ENCODE data around the gene LHX4.

Gene LHX4

DNA sequence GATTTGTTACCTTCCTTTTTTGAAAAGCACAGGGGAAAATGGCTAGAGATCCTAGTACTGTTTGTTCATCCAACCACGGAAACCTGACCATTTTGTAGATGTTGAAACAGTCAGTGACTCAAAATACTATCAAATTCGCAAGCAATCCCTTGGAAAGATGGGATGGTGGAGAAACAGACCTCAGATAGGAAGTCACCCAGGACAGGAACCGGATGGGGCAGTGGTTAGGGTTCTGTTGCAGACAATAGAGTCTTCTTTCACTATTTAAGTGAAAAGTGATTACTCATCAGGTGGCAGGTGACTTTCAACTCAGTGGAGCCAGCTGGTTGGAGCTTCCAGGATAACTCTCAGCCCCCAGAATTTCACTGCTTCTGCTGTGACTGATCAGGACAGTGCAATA, 17.0 kb downstream of the LHX4 start:
- Histone ChIP-seq H3K36me3 (ENCODE audit: control insufficient read depth in 1 of 2, insufficient read depth in 2 of 2, low read depth in 1 of 2, low read length in 2 of 2) (no peaks in the 10 kb centered on the region), H3K79me1 (replicated peaks; ENCODE audit: low read length, poor library complexity, severe bottlenecking) (no peaks in the 10 kb centered on the region), H2BK12ac (ENCODE audit: low read length in 2 of 2) (no peak overlapping the region), H4K8ac (ENCODE audit: low read length) (no peak overlapping the region), H3K23ac (ENCODE audit: low read length in 2 of 2) (no peak overlapping the region), H3K4ac (ENCODE audit: low read depth in 1 of 2, low read length in 2 of 2) (no peak overlapping the region), H3K27me3 (ENCODE audit: control insufficient read depth in 1 of 2, insufficient read depth in 1 of 2, low read length in 2 of 2) (peaks cover 12 to 85% of the 10 kb centered on the region in 2 experiments), H3K4me1 (ENCODE audit: control insufficient read depth, insufficient read depth, low read depth, low read length) (peaks cover 14% of the 10 kb centered on the region), H3K18ac (ENCODE audit: low read depth in 1 of 2, low read length in 2 of 2) (no peak overlapping the region), H3K9ac (ENCODE audit: low read length) (no peak overlapping the region), H3K14ac (ENCODE audit: low read length in 2 of 2) (no peak overlapping the region), H4K91ac (ENCODE audit: low read length) (no peak overlapping the region), H2AFZ (ENCODE audit: low read depth, low read length) (no peak overlapping the region), H3K4me3 (ENCODE audit: insufficient read depth in 1 of 2, low read depth in 1 of 2, low read length in 2 of 2) (no peak overlapping the region), H2BK120ac (ENCODE audit: low read depth, low read length) (no peak overlapping the region), H2BK5ac (ENCODE audit: low read depth, low read length, poor library complexity, severe bottlenecking) (no peak overlapping the region), H3K4me2 (ENCODE audit: low read length, poor library complexity, severe bottlenecking) (no peak overlapping the region), H2BK15ac (ENCODE audit: low read depth, poor library complexity, severe bottlenecking) (no peak overlapping the region), H3K27ac (ENCODE audit: low read length, poor library complexity, severe bottlenecking) (no peak overlapping the region), H2AK5ac (ENCODE audit: low read length, severe bottlenecking) (no peak overlapping the region), H3K9me3 (ENCODE audit: control insufficient read depth, low read length) (no peaks in the 10 kb centered on the region)
- no peak for DNase-seq
- WGBS = 92% methylated on average over 3 of the region's 3 CpGs

DNA sequence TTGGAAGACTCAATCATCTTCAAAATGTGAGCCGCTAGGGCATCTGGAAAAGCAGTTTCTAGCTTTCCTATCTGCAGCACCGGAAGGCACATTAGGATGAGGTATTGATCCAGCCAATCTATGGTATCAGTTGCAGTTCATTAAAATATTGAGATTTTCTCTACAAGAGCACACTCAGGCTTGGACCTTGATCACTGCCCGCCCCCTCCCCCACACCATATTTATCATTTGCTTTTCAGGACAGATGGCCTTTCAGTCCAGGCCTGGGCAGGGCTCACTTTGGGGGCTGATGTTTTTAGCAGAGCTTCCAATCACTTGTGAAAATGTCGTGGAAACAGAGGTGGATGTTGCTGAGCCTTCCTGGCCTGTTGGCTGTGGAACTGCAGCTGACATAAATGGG, 17.5 kb downstream of the LHX4 start:
- H3K14ac ChIP-seq (ENCODE audit: low read length in 2 of 2) = no peak overlapping the region
- no peak overlapping the region for H4K8ac ChIP-seq (ENCODE audit: low read length)
- H3K4me1 ChIP-seq (ENCODE audit: control insufficient read depth, insufficient read depth, low read depth, low read length) = peaks cover 14% of the 10 kb centered on the region
- no peak overlapping the region for H3K4me2 ChIP-seq (ENCODE audit: low read length, poor library complexity, severe bottlenecking)
- H3K27ac ChIP-seq (ENCODE audit: low read length, poor library complexity, severe bottlenecking) = no peak overlapping the region
- H3K18ac ChIP-seq (ENCODE audit: low read depth in 1 of 2, low read length in 2 of 2) = no peak overlapping the region
- no peaks in the 10 kb centered on the region for H3K9me3 ChIP-seq (ENCODE audit: control insufficient read depth, low read length)
- H3K4me3 ChIP-seq (ENCODE audit: insufficient read depth in 1 of 2, low read depth in 1 of 2, low read length in 2 of 2) = no peak overlapping the region
- H2BK15ac ChIP-seq (ENCODE audit: low read depth, poor library complexity, severe bottlenecking) = no peak overlapping the region
- no peak overlapping the region for H2BK5ac ChIP-seq (ENCODE audit: low read depth, low read length, poor library complexity, severe bottlenecking)
- H3K23ac ChIP-seq (ENCODE audit: low read length in 2 of 2) = no peak overlapping the region
- H2AK5ac ChIP-seq (ENCODE audit: low read length, severe bottlenecking) = no peak overlapping the region
- H3K27me3 ChIP-seq (ENCODE audit: control insufficient read depth in 1 of 2, insufficient read depth in 1 of 2, low read length in 2 of 2) = peaks cover 7 to 85% of the 10 kb centered on the region in 2 experiments
- H3K36me3 ChIP-seq (ENCODE audit: control insufficient read depth in 1 of 2, insufficient read depth in 2 of 2, low read depth in 1 of 2, low read length in 2 of 2) = no peaks in the 10 kb centered on the region
- no peaks in the 10 kb centered on the region for H3K79me1 ChIP-seq (replicated peaks; ENCODE audit: low read length, poor library complexity, severe bottlenecking)
- H3K4ac ChIP-seq (ENCODE audit: low read depth in 1 of 2, low read length in 2 of 2) = no peak overlapping the region
- H2BK120ac ChIP-seq (ENCODE audit: low read depth, low read length) = no peak overlapping the region
- no peak overlapping the region for H3K9ac ChIP-seq (ENCODE audit: low read length)
- H2AFZ ChIP-seq (ENCODE audit: low read depth, low read length) = no peak overlapping the region
- H4K91ac ChIP-seq (ENCODE audit: low read length) = no peak overlapping the region
- DNase-seq = no peak
- 96% methylated on average over 4 of the region's 4 CpGs for WGBS
- no peak overlapping the region for H2BK12ac ChIP-seq (ENCODE audit: low read length in 2 of 2)

DNA sequence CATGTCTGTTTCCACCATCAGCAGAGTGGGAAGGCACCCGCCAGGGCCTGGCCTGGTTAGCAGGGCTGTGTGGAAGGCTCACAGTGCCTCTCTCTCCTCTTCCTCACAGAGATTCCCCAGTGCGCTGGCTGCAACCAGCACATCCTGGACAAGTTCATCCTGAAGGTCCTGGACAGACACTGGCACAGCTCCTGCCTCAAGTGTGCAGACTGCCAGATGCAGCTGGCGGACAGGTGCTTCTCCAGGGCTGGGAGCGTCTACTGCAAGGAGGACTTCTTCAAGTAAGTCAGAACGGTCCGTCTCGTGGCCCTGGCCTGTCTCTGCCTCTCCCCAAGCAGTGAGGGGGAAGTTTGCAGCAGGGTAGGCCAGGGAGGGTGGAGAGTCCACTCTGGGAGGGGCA, 18.1 kb downstream of the LHX4 start:
- Histone ChIP-seq H2AFZ (ENCODE audit: low read depth, low read length) (no peak overlapping the region), H3K27me3 (ENCODE audit: control insufficient read depth in 1 of 2, insufficient read depth in 1 of 2, low read length in 2 of 2) (peaks cover 3 to 82% of the 10 kb centered on the region in 2 experiments), H3K4me1 (ENCODE audit: control insufficient read depth, insufficient read depth, low read depth, low read length) (peaks cover 14% of the 10 kb centered on the region), H3K4ac (ENCODE audit: low read depth in 1 of 2, low read length in 2 of 2) (peak overlapping the region in 1 of 2 experiments; percentile 42), H3K9ac (ENCODE audit: low read length) (no peak overlapping the region), H2BK12ac (ENCODE audit: low read length in 2 of 2) (no peak overlapping the region), H3K14ac (ENCODE audit: low read length in 2 of 2) (no peak overlapping the region), H3K27ac (ENCODE audit: low read length, poor library complexity, severe bottlenecking) (no peak overlapping the region), H3K23ac (ENCODE audit: low read length in 2 of 2) (no peak overlapping the region), H3K36me3 (ENCODE audit: control insufficient read depth in 1 of 2, insufficient read depth in 2 of 2, low read depth in 1 of 2, low read length in 2 of 2) (no peaks in the 10 kb centered on the region), H4K8ac (ENCODE audit: low read length) (no peak overlapping the region), H2BK5ac (ENCODE audit: low read depth, low read length, poor library complexity, severe bottlenecking) (no peak overlapping the region), H2AK5ac (ENCODE audit: low read length, severe bottlenecking) (no peak overlapping the region), H2BK120ac (ENCODE audit: low read depth, low read length) (no peak overlapping the region), H3K4me2 (ENCODE audit: low read length, poor library complexity, severe bottlenecking) (no peak overlapping the region), H3K79me1 (replicated peaks; ENCODE audit: low read length, poor library complexity, severe bottlenecking) (no peaks in the 10 kb centered on the region), H2BK15ac (ENCODE audit: low read depth, poor library complexity, severe bottlenecking) (no peak overlapping the region), H3K4me3 (ENCODE audit: insufficient read depth in 1 of 2, low read depth in 1 of 2, low read length in 2 of 2) (no peak overlapping the region), H4K91ac (ENCODE audit: low read length) (no peak overlapping the region), H3K9me3 (ENCODE audit: control insufficient read depth, low read length) (no peaks in the 10 kb centered on the region), H3K18ac (ENCODE audit: low read depth in 1 of 2, low read length in 2 of 2) (no peak overlapping the region)
- WGBS = 94% methylated on average over 7 of the region's 7 CpGs
- DNase-seq = no peak

DNA sequence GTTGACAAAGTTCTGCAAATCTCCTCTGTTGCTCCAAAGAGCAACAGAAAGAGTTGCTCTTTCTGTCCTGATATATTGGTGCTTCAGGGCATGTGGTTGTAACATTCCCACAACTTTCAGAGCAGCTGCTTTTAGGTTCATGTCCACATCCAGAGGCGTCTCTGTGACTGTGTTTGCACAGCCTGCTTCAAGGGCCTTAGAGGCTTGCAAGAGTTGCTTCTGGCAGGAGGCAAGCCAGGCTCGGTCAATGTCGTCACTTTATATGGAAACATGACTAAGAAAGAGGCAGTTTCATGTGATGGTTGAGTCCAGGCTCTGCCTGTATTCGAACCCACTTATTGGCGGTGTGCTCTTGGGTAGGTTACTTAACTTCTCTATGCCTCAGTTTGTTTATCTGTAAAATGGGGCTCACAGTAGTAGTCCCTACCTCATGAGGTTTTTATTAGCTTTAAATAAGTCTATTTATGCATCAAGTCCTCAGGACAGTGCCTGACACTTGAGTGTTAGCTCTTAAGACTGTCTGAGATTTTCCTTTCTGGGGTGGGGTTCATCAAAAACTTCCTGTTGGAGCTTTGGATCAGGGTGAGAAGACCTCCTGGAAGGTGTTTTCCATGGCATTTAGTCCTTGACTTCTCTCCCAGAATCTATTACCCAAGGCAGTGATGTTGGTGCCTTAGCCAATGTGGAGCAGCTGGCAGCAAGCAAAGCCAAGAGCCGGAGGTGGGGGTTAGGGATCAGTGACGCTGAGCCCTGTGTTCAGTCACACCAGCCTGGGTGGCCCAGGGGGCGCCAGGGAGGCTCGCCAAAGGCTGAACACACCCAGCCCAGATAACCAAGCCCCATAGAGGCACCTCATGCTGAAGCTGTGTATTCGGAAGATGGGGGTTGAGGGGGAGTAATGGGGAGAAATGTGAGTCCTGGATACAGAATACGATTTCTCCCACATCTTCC, 18.9 kb downstream of the LHX4 start:
- H3K27me3 ChIP-seq (ENCODE audit: control insufficient read depth in 1 of 2, insufficient read depth in 1 of 2, low read length in 2 of 2) = peaks cover 3 to 84% of the 10 kb centered on the region in 2 experiments
- H3K23ac ChIP-seq (ENCODE audit: low read length in 2 of 2) = no peak overlapping the region
- no peak overlapping the region for H2BK5ac ChIP-seq (ENCODE audit: low read depth, low read length, poor library complexity, severe bottlenecking)
- no peak overlapping the region for H2BK120ac ChIP-seq (ENCODE audit: low read depth, low read length)
- no peak overlapping the region for H3K4me3 ChIP-seq (ENCODE audit: insufficient read depth in 1 of 2, low read depth in 1 of 2, low read length in 2 of 2)
- H3K4me2 ChIP-seq (ENCODE audit: low read length, poor library complexity, severe bottlenecking) = no peak overlapping the region
- H3K27ac ChIP-seq (ENCODE audit: low read length, poor library complexity, severe bottlenecking) = no peak overlapping the region
- no peak overlapping the region for H2BK12ac ChIP-seq (ENCODE audit: low read length in 2 of 2)
- H2BK15ac ChIP-seq (ENCODE audit: low read depth, poor library complexity, severe bottlenecking) = no peak overlapping the region
- peaks cover 16% of the 10 kb centered on the region for H3K4me1 ChIP-seq (ENCODE audit: control insufficient read depth, insufficient read depth, low read depth, low read length)
- H2AFZ ChIP-seq (ENCODE audit: low read depth, low read length) = no peak overlapping the region
- H3K9ac ChIP-seq (ENCODE audit: low read length) = no peak overlapping the region
- no peaks in the 10 kb centered on the region for H3K9me3 ChIP-seq (ENCODE audit: control insufficient read depth, low read length)
- H3K14ac ChIP-seq (ENCODE audit: low read length in 2 of 2) = no peak overlapping the region
- H3K79me1 ChIP-seq (replicated peaks; ENCODE audit: low read length, poor library complexity, severe bottlenecking) = no peaks in the 10 kb centered on the region
- H3K4ac ChIP-seq (ENCODE audit: low read depth in 1 of 2, low read length in 2 of 2) = no peak overlapping the region
- DNase-seq = no peak
- no peak overlapping the region for H4K8ac ChIP-seq (ENCODE audit: low read length)
- no peak overlapping the region for H2AK5ac ChIP-seq (ENCODE audit: low read length, severe bottlenecking)
- H4K91ac ChIP-seq (ENCODE audit: low read length) = no peak overlapping the region
- H3K36me3 ChIP-seq (ENCODE audit: control insufficient read depth in 1 of 2, insufficient read depth in 2 of 2, low read depth in 1 of 2, low read length in 2 of 2) = no peaks in the 10 kb centered on the region
- H3K18ac ChIP-seq (ENCODE audit: low read depth in 1 of 2, low read length in 2 of 2) = no peak overlapping the region
- 74% methylated on average over 9 of the region's 11 CpGs for WGBS
